HG02588 (cell line): ENCODE results near the gene COL23A1.

Source experiments
- ATAC-seq: cut with Tn5 transposase; IDR thresholded peaks from one replicate; pipeline ENCODE4 v1.9.1; 2021; ENCODE audit warnings: mild to moderate bottlenecking, moderate library complexity; ENCODE audit not compliant: unreplicated experiment

The COL23A1 gene

DNA sequence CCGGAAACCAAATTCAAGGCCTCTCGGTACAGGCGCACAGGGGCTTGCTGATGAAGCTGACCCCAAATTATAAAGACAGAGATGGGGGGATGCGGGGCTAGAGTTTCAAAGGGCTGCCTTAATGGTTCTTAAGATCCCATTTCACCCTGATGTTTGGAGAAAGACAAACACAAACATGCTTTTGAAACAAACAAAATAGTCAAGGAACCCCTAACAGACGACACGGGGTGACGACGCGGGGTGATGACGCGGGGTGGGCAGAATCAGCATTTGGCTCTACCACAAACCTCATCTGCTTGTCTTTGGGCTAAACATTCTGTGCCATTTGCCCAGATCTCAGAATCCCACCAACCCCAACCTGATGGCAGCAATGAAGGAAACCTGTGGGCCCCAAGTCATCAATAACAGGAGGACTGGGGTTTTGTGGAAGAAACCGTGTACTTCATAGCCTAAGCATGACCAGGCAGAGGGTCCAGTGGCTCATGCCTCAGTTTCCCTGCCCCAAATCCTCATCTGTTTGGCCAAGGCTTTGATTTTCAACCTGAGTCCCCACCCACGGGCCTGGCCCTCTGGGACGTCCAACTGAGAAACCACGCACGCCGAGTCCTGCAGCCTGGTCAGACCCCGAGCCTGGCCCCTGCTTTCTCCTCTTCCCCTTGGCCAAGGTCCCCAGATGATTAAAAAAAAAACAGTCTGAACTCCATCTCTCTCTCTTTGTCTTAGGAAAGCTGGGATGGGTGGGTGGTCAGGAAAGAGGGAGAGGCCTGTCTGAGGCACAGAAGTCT, 148.5 kb downstream of the COL23A1 start:
- ATAC-seq: no peak

DNA sequence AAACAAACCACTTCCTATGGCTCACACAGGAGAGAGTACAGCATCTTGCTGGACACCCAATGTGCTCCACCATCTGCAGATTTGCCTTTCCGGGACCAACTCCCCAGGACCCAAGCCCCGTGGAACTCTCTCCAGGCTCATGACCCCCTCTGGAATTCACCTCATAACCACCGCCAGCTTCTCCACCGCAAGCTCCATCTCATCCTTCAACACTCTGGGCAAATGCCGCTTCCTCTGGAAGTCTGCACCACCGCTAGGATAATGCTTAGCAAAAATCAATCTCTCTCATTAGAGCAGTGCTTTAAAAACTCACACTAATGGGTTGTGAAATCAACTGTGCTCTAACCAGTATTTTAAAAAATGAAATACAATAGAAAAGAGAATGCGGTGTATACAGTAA, 150.0 kb downstream of the COL23A1 start:
- ATAC-seq: no peak

DNA sequence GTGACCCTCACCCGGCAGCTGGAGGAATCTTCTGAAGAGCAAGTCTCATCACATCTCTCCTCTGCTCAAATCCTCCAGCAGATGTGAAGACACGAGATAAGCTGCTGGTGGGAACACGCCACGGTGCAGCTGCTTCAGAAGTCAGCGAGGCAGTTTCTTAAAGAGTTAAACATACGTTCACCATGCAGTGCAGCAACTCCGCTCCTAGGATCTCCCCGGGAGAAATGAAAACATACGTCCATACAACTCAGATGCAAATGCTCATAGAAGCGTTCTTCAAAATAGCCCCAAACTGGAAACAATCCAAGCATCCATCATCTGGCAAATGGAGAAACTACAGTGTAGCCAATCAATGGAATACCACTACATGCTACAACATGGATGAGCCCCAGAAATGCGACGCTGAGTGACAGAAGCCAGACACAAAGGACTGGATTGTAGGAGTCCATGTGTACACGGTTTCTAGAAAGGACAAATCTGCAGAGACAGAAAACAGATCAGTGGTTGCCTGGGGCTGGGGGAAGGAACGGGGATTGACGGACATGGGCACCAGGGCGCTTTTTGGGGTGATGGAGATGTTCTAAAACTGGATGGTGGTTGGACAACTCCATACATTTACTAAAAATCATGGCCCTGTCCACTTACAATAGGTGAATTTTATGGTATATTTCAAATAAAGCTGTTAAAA, 150.6 kb downstream of the COL23A1 start:
- ATAC-seq: no peak

- ATAC-seq: no peak
Observed at GRCh38 chr5:178438796-178439195, 151.4 kb downstream of the COL23A1 start.

- ATAC-seq: no peak
Observed at GRCh38 chr5:178437386-178438075, 152.7 kb downstream of the COL23A1 start.

DNA sequence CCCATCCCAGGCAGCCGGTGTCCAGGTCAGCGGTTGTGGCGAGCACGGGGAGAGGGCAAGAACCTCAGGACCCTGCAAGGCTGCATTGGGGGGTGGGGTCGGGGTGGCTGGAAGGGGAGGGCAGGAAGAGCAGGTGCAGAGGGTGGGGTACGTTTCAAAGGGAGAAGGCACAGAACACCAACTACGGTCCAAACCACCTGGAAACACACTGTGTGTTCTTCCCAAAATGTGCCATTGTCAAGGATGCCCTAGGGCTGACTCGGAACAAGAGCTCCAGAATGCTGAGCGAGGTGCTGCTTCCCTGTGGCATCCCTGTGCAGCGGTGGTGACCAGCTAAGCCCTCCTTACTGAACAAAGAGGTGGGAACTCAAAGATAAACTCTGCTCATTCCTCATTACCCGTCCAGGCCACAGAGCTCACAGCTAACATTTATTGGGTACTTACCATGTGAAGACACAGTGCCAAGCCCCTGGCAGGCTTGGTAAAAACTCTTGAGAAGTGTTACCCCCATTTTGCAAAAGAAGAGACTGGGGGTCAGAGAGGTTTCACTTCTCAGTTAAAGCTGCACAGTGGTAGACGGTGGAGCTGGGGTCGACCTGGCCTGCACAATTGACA, 153.8 kb downstream of the COL23A1 start:
- ATAC-seq: no peak

DNA sequence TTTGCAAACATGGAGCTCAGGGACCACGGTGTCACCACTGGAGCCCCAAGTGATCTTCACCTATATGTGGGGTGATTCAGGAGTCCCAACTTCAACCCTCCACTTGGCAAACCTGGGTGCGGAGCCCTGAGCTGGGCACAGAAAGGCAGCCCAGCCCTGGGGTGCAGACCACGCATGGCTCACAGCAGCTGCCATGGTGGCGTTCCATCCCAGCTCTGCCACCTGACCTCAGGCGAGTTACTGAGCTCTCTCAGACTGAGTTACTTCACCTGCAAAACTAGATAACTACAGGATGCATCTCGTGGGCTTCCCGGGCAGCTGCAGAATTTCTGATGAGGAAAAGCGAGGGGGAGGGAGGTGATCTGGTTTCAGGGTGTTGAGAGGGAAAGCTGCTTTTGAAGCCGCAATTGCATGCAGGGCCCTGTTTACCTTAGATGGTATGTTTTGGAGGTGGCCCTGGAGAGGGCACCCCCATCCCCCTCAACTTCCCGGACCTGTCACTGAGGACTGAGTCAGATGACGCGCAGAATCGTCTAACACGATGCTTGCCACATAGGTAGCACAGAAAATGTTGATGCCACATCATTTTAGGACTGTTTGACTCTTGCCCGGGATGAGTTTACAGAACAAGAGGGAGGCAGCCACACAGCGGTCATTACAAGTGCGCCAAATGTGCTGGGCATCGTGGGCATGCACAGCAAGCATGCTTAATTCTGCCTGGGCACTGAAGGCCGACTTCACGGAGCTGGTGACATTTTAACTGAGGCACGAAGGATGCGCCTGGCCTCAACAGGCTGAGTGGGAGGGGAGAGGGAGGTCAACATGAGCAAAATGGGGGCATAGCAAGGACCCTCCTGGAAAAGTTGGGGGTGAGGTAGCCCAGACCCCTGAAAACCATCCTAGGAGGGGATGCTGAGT, 154.6 kb downstream of the COL23A1 start:
- no peak for ATAC-seq

- no peak for ATAC-seq
Observed at GRCh38 chr5:178434851-178435250, 155.3 kb downstream of the COL23A1 start.

- ATAC-seq: no peak
Observed at GRCh38 chr5:178434016-178434761, 156.0 kb downstream of the COL23A1 start.

DNA sequence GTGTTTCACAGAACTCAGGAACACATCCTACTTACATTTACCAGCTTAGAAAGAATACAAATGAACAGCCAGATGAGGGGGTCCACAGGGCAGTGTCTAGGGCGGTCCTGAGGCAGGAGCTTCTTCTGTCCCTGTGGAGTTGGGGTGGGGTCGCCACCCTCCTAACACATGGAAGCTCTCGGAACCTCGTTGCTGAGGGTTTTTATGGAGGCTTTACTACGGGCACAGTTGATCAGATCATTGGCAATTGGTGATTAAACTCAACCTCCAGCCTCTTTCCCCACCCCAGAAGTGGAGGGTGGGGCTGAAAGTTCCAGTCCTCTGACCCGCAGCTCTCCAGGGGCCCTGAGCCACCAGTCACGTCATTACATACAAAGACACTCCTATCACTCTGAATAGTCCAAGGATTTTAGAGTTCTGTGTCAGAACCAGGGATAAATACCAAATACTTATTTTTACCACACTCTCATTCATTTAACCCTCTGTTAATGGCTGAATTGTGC, 156.9 kb downstream of the COL23A1 start:
- no peak for ATAC-seq

- no peak for ATAC-seq
Observed at GRCh38 chr5:178432421-178433272, 157.5 kb downstream of the COL23A1 start.

GRCh38 chr5:178431782-178432165, 158.4 kb downstream of the COL23A1 start:
- ATAC-seq: no peak

- no peak for ATAC-seq
Observed at GRCh38 chr5:178431063-178431781, 159.0 kb downstream of the COL23A1 start.

GRCh38 chr5:178430186-178431062, 159.8 kb downstream of the COL23A1 start:
- ATAC-seq: no peak

GRCh38 chr5:178429491-178430185, 160.6 kb downstream of the COL23A1 start:
- no peak for ATAC-seq

GRCh38 chr5:178429156-178429468, 161.1 kb downstream of the COL23A1 start:
- no peak for ATAC-seq
